B cell (primary cell): Measurements from ENCODE around the gene JADE3. TPM values are rescaled to one million over a fixed set of nuclear protein-coding genes. Genes with fewer than 3 reads are reported as not detected.

ENCODE experiments used
- ATAC-seq: fragments of 200-7000 bp; cut with Tn5 transposase; one replicate; pipeline ENCODE4 v1.10.0; 2021; ENCODE audit warnings: low read depth, mild to moderate bottlenecking, moderate number of reproducible peaks, moderate library complexity
- CTCF ChIA-PET: fragments of 350-600 bp; sonication (Branson Sonifier 250); formaldehyde crosslinking; loops from one replicate; lab custom pipeline; 2021; ENCODE audit warnings: antibody characterized with exemption, inconsistent platforms; lab: Charles Lee
- POLR2A ChIA-PET: fragments of 350-600 bp; sonication (Branson Sonifier 250); formaldehyde crosslinking; loops from one replicate; lab custom pipeline; 2021; ENCODE audit warnings: antibody characterized with exemption; lab: Charles Lee
- DNase-seq: peaks from one replicate; pipeline ENCODE4 v3.0.0; 2013
- H2AFZ ChIP-seq: 2 replicates; pipeline ENCODE4 v1.6.1; 2012; ENCODE audit warnings: mild to moderate bottlenecking, low read depth, low read length; ENCODE audit not compliant: insufficient read depth, poor library complexity, severe bottlenecking
- H3K27ac ChIP-seq, 2 donors: 1 replicate in 1 of 2; 2 replicates in 1 of 2; pipeline ENCODE4 v1.5.1; 2012 to 2013; ENCODE audit warnings: low read length in 2 of 2, mild to moderate bottlenecking in 2 of 2, moderate library complexity in 1 of 2
- H3K27me3 ChIP-seq, 4 experiments: fragments of 200-600 bp in 1 of 4; sonication (generic) in 1 of 4; replicated peaks in 1 of 4; 1 replicate in 2 of 4; 2 replicates in 2 of 4; pipeline versions ENCODE4 v1.6.1 to v1.7.0; 2013 to 2016; ENCODE audit warnings: low read length in 3 of 4, mild to moderate bottlenecking in 2 of 4, mixed read lengths in 1 of 4, moderate library complexity in 1 of 4; ENCODE audit not compliant: insufficient read depth in 4 of 4, control insufficient read depth in 3 of 4; ENCODE audit errors: control extremely low read depth in 1 of 4
- H3K36me3 ChIP-seq, 2 experiments: replicated peaks in 1 of 2; 1 replicate in 1 of 2; 2 replicates in 1 of 2; pipeline versions ENCODE4 v1.6.1 to v1.7.1; 2013; ENCODE audit warnings: low read length in 1 of 2; ENCODE audit not compliant: insufficient read depth in 2 of 2, control insufficient read depth in 1 of 2; ENCODE audit errors: control extremely low read depth in 1 of 2, extremely low read depth in 1 of 2
- H3K4me1 ChIP-seq, 2 donors: fragments of 200-600 bp in 1 of 2; sonication (generic) in 1 of 2; 1 replicate in 1 of 2; 2 replicates in 1 of 2; pipeline versions ENCODE4 v1.5.1 to v1.6.1; 2013 to 2017; ENCODE audit warnings: low read length in 2 of 2; ENCODE audit not compliant: control insufficient read depth in 2 of 2, insufficient read depth in 2 of 2
- H3K4me2 ChIP-seq: replicated peaks from 2 replicates; pipeline ENCODE3; 2012; ENCODE audit warnings: mild to moderate bottlenecking, low read depth, low read length; ENCODE audit not compliant: poor library complexity, severe bottlenecking
- H3K4me3 ChIP-seq, 5 experiments: fragments of 200-600 bp in 1 of 5; sonication (generic) in 1 of 5; 1 replicate in 3 of 5; 2 replicates in 2 of 5; pipeline versions ENCODE4 v1.5.1 to v1.7.0; 2011 to 2016; ENCODE audit warnings: low read length in 4 of 5, mild to moderate bottlenecking in 4 of 5, low read depth in 2 of 5, control low read depth in 1 of 5, moderate library complexity in 1 of 5; ENCODE audit not compliant: insufficient read depth in 1 of 5; ENCODE audit errors: control extremely low read depth in 1 of 5, extremely low read depth in 1 of 5
- H3K79me2 ChIP-seq: fragments of 200-600 bp; sonication (generic); one replicate; pipeline ENCODE4 v1.6.0; 2016; ENCODE audit warnings: low read length; ENCODE audit not compliant: control insufficient read depth, insufficient read depth
- H3K9ac ChIP-seq: fragments of 200-600 bp; sonication (generic); 2 replicates; pipeline ENCODE4 v1.6.1; 2017; ENCODE audit warnings: mild to moderate bottlenecking, low read length, moderate library complexity
- H3K9me3 ChIP-seq, 3 donors: one replicate each; pipeline versions ENCODE4 v1.6.1 to v1.7.1; 2013; ENCODE audit warnings: low read length in 2 of 3; ENCODE audit not compliant: control insufficient read depth in 2 of 3, insufficient read depth in 1 of 3; ENCODE audit errors: control extremely low read depth in 1 of 3
- H4K20me1 ChIP-seq: 2 replicates; pipeline ENCODE4 v1.6.0; 2012; ENCODE audit warnings: mild to moderate bottlenecking, low read length; ENCODE audit not compliant: insufficient read depth, control insufficient read depth, poor library complexity, severe bottlenecking
- H3K27ac Mint-ChIP-seq: one replicate; pipeline ENCODE4 v1.8.0; 2021; ENCODE audit warnings: mixed read lengths
- H3K27me3 Mint-ChIP-seq: one replicate; pipeline ENCODE4 v1.8.0; 2021; ENCODE audit warnings: mixed read lengths
- H3K4me1 Mint-ChIP-seq: one replicate; pipeline ENCODE4 v1.8.0; 2021; ENCODE audit warnings: mixed read lengths
- H3K4me3 Mint-ChIP-seq: one replicate; pipeline ENCODE4 v1.8.0; 2021; ENCODE audit warnings: mixed read lengths
- H3K9me3 Mint-ChIP-seq: one replicate; pipeline ENCODE4 v1.8.0; 2022; ENCODE audit warnings: mixed read lengths; ENCODE audit not compliant: insufficient read depth
- CTCF ChIP-seq: fragments of 200-600 bp; IDR thresholded peaks from one replicate; pipeline ENCODE4 v1.8.0; 2022; ENCODE audit warnings: antibody characterized with exemption, mild to moderate bottlenecking
- EZH2 ChIP-seq: IDR thresholded peaks from 2 replicates; pipeline ENCODE4 v1.6.1; 2012; ENCODE audit warnings: borderline replicate concordance, low read depth, mild to moderate bottlenecking, moderate library complexity, low read length; ENCODE audit not compliant: insufficient read depth, poor library complexity, severe bottlenecking
- WGBS: methylation state at CpG from one replicate; pipeline ENCODE4 v1.1.5; 2013; ENCODE audit warnings: missing lambda C conversion rate; ENCODE audit not compliant: insufficient coverage; 5-methylcytosine and 5-hydroxymethylcytosine counted together
- intact Hi-C: fragments of 100-400 bp; cut with micrococcal nuclease; formaldehyde crosslinking; loops from one replicate; pipeline ENCODE4 v1.10.0; 2022
- polyA plus RNA-seq: library from polyadenylated mRNA; depleted of rRNA; stranded (reverse); fragments of >200 nt; gene quantifications from 2 replicates; pipeline ENCODE4 v1.2.3, GENCODE V29; 2012
- total RNA-seq, 2 donors: library from RNA; stranded (reverse); fragments of 120-200 nt in 1 of 2; gene quantifications; 1 replicate in 1 of 2; 2 replicates in 1 of 2; pipeline versions ENCODE4 v1.2.3 to v1.2.4, GENCODE V29; 2013 to 2022

Gene JADE3
- total and polyA plus RNA-seq, 2 donors (not counting 1 experiment from before 2014, with no cell fraction given), result 3.6 to 23.4 TPM

- Mint-ChIP-seq H3K4me1 (peaks cover 14% of the 10 kb centered on the region), H3K27me3 (no peaks in the 10 kb centered on the region), H3K4me3 (no peak overlapping the region), H3K27ac (no peak overlapping the region), H3K9me3 (no peaks in the 10 kb centered on the region)
- Histone ChIP-seq H3K27me3 (no peaks in the 10 kb centered on the region), H3K4me1 (no peaks in the 10 kb centered on the region), H3K27ac (no peak overlapping the region), H3K36me3 (peaks cover 0 to 4% of the 10 kb centered on the region in 2 experiments), H3K9me3 (no peaks in the 10 kb centered on the region), H3K4me3 (no peak overlapping the region), H4K20me1 (no peaks in the 10 kb centered on the region), H3K9ac (no peak overlapping the region), H3K79me2 (peaks cover 19% of the 10 kb centered on the region), H3K4me2 (no peak overlapping the region), H2AFZ (no peak overlapping the region)
- intact Hi-C loops, result no loop called here
- DNase-seq (no peak), ATAC-seq (no peak)
- ChIA-PET CTCF (no interaction called here), POLR2A (no interaction called here)
- TF ChIP-seq EZH2, result no peak
- TF ChIP-seq CTCF, result no peak
These were observed 45.5 kb upstream of the JADE3 start for GRCh38 chrX:46866726-46867125.

- Mint-ChIP-seq H3K4me3 (no peak overlapping the region), H3K4me1 (peaks cover 2% of the 10 kb centered on the region), H3K27ac (no peak overlapping the region), H3K9me3 (no peaks in the 10 kb centered on the region), H3K27me3 (no peaks in the 10 kb centered on the region)
- ATAC-seq (no peak), DNase-seq (no peak)
- Histone ChIP-seq H3K4me1 (no peaks in the 10 kb centered on the region), H3K36me3 (no peaks in the 10 kb centered on the region), H3K4me3 (no peak overlapping the region), H4K20me1 (no peaks in the 10 kb centered on the region), H3K27ac (no peak overlapping the region), H3K79me2 (peaks cover 8% of the 10 kb centered on the region), H3K9me3 (no peaks in the 10 kb centered on the region), H3K4me2 (no peak overlapping the region), H2AFZ (no peak overlapping the region), H3K9ac (no peak overlapping the region), H3K27me3 (no peaks in the 10 kb centered on the region)
- CTCF ChIA-PET, result no interaction called here
- TF ChIP-seq CTCF (no peak), EZH2 (no peak)
- intact Hi-C loops, result no loop called here
- WGBS, result no CpG with 5 or more reads among the region's 2 CpGs
- POLR2A ChIA-PET, result no interaction called here
These were observed 38.5 kb upstream of the JADE3 start for GRCh38 chrX:46873746-46874145.
